ENCODE measurements around the gene DOC2B. TPM values are rescaled to one million over a fixed set of nuclear protein-coding genes. Genes with fewer than 3 reads are reported as not detected.
"Not testable (repeated sequence)": the region's sequence is repeated elsewhere in the genome, so short reads cannot be mapped to it uniquely, and the experiment has no call there.

The DOC2B gene
- total and polyA plus RNA-seq, 9 of the 15 experiments (the other 6 are each of a cell fraction or from before 2014, with no cell fraction given): 0.02 TPM; not detected in 8

DNA sequence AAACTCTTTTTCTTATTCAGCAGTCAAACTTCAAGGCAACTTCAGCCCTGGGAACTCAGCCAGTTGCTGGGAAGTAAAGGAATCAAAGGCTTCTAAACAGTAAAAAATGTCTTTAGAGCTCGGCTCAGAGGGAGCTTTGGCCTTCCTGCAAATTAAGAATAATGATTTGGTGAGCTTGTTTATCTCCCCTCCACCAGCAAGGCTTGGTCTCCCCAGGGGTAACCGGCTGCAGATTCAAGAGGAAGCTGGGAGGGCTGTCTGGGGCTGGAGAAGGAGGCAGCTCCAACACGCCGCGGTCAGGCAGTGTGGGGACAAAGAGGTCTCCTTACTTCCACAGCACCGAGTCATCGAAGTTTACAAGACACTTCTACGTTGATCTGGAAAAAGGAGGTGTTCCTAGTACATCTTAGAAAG, 17.7 kb upstream of the DOC2B start:
- Histone ChIP-seq H2AFZ (ENCODE audit: low read depth, low read length) (no peak overlapping the region), H3K36me3 (ENCODE audit: control insufficient read depth, insufficient read depth, low read length) (no peaks in the 10 kb centered on the region), H3K4me3 (no peak overlapping the region), H3K9ac (ENCODE audit: insufficient read depth in 1 of 2, low read depth in 2 of 2, low read length in 2 of 2) (no peak overlapping the region), H3K27ac (ENCODE audit: extremely low read depth, low read depth, low read length) (no peak overlapping the region), H3K79me2 (ENCODE audit: control insufficient read depth, insufficient read depth, low read length) (no peaks in the 10 kb centered on the region), H3K9me3 (replicated peaks; ENCODE audit: control insufficient read depth, insufficient read depth, low read depth, low read length) (no peaks in the 10 kb centered on the region), H3K27me3 (ENCODE audit: control insufficient read depth in 2 of 2, insufficient read depth in 2 of 2, low read length in 2 of 2) (peaks cover 3 to 54% of the 10 kb centered on the region in 2 experiments; a peak in 3 of 5 replicates), H3K4me2 (ENCODE audit: insufficient read depth, low read length) (no peak overlapping the region), H4K20me1 (replicated peaks; ENCODE audit: control insufficient read depth, insufficient read depth, low read length) (no peaks in the 10 kb centered on the region; the same call in 1 of the 2 replicates), H3K4me1 (replicated peaks in 1 of 2; ENCODE audit: control insufficient read depth in 2 of 2, insufficient read depth in 2 of 2, low read length in 2 of 2) (no peaks in the 10 kb centered on the region), H3K9me1 (ENCODE audit: control insufficient read depth, insufficient read depth, low read length) (no peaks in the 10 kb centered on the region)
- no TSS peak for BruUV-seq (replicated peaks)
- FAIRE-seq (no peak), ATAC-seq (no peak), DNase-seq (ENCODE audit: extremely low read depth in 1 of 4, low spot score in 3 of 4) (no peak)
- POLR2A ChIA-PET: interaction anchor here (0.6 kb wide), 1 partner anchor 42 kb away, joined by 4 read pairs; no protein-coding TSS in a partner anchor
- CTCF ChIA-PET (ENCODE audit: low intra/inter-chr PET ratio): no interaction called here
- 0% methylated on average over 8 of the region's 8 CpGs for WGBS (ENCODE audit: insufficient coverage, low coverage, missing lambda C conversion rate)
- intact Hi-C loops (cut with micrococcal nuclease): no loop called here
- in situ Hi-C loops (cut with MboI): no loop called here
- TF ChIP-seq ZNF324 (CRISPR knock-in tag; IDR thresholded peaks at IDR 0.05): no peak
- TF ChIP-seq CHCHD3 (CRISPR knock-in tag; IDR thresholded peaks at IDR 0.05): no peak
- TF ChIP-seq SAFB (IDR thresholded peaks at IDR 0.05; ENCODE audit: borderline replicate concordance, low read depth, low read length): no peak

DNA sequence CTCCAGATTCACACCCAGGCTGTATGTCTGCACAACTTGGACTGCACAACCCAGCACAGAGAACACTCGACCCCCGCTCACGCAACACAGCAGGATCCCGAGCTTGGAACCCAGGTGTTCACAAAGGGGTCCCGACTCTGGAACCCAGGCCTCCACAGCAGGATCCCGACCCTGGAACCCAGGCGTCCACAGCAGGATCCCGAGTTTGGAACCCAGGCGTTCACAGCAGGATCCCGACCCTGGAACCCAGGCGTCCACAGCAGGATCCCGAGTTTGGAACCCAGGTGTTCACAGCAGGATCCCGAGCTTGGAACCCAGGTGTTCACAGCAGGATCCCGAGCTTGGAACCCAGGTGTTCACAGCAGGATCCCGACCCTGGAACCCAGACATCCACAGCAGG, 16.8 kb upstream of the DOC2B start:
- H3K36me3 ChIP-seq (ENCODE audit: control insufficient read depth, insufficient read depth, low read length); H3K27ac ChIP-seq (ENCODE audit: extremely low read depth, low read depth, low read length); in situ Hi-C loops (cut with MboI); ATAC-seq; POLR2A ChIA-PET; H3K9me3 ChIP-seq (replicated peaks; ENCODE audit: control insufficient read depth, insufficient read depth, low read depth, low read length); H4K20me1 ChIP-seq (replicated peaks; ENCODE audit: control insufficient read depth, insufficient read depth, low read length); DNase-seq (ENCODE audit: extremely low read depth in 1 of 4, low spot score in 3 of 4); intact Hi-C loops (cut with micrococcal nuclease); H3K9me1 ChIP-seq (ENCODE audit: control insufficient read depth, insufficient read depth, low read length); H3K4me3 ChIP-seq; CTCF ChIA-PET (ENCODE audit: low intra/inter-chr PET ratio); FAIRE-seq; BruUV-seq (replicated peaks); H3K4me2 ChIP-seq (ENCODE audit: insufficient read depth, low read length); H3K4me1 ChIP-seq (replicated peaks in 1 of 2; ENCODE audit: control insufficient read depth in 2 of 2, insufficient read depth in 2 of 2, low read length in 2 of 2); H3K79me2 ChIP-seq (ENCODE audit: control insufficient read depth, insufficient read depth, low read length); H2AFZ ChIP-seq (ENCODE audit: low read depth, low read length); H3K9ac ChIP-seq (ENCODE audit: insufficient read depth in 1 of 2, low read depth in 2 of 2, low read length in 2 of 2): not testable (repeated sequence)
- WGBS (ENCODE audit: insufficient coverage, low coverage, missing lambda C conversion rate): 20% methylated on average over 15 of the region's 15 CpGs
- peaks cover under 1 to 50% of the 10 kb centered on the region in 2 experiments; a peak in 3 of 5 replicates for H3K27me3 ChIP-seq (ENCODE audit: control insufficient read depth in 2 of 2, insufficient read depth in 2 of 2, low read length in 2 of 2)
